ENCODE data around the gene STMP1.

GRCh38 chr7:135707570-135707966 lies 45.3 kb downstream of the STMP1 start:
- TF ChIP-seq CTCF (conservative IDR thresholded peaks at IDR 0.05), result no peak
- no peak for TF ChIP-seq EZH2 (IDR thresholded peaks at IDR 0.05; ENCODE audit: low read depth)

Measured in PC-9 (cell line).